CD14-positive monocyte (primary cell): Measurements from ENCODE around the gene MAP2K5. TPM values are rescaled to one million over a fixed set of nuclear protein-coding genes. Genes with fewer than 3 reads are reported as not detected.

Experiments
- DNase-seq, 3 donors: peaks; one replicate each; pipeline ENCODE4 v3.0.0-alpha.2; 2011 to 2022
- H2AFZ ChIP-seq: 2 replicates; pipeline ENCODE4 v1.6.0; 2012; ENCODE audit warnings: mild to moderate bottlenecking, low read depth, low read length, inconsistent platforms; ENCODE audit not compliant: insufficient read depth, poor library complexity, severe bottlenecking
- H3K27ac ChIP-seq, 2 donors: 1 replicate in 1 of 2; 2 replicates in 1 of 2; pipeline ENCODE4 v1.5.1; 2012 to 2013; ENCODE audit warnings: low read length in 2 of 2, control low read depth in 1 of 2, inconsistent platforms in 1 of 2, low read depth in 1 of 2, mild to moderate bottlenecking in 1 of 2
- H3K27me3 ChIP-seq, 2 donors: one replicate each; pipeline versions ENCODE4 v1.6.0 to v1.6.1; 2011 to 2013; ENCODE audit warnings: low read length in 2 of 2; ENCODE audit not compliant: control insufficient read depth in 2 of 2, insufficient read depth in 2 of 2
- H3K36me3 ChIP-seq, 2 donors: replicated peaks in 1 of 2; 1 replicate in 1 of 2; 2 replicates in 1 of 2; pipeline versions ENCODE4 v1.5.1 to v1.6.1; 2012 to 2013; ENCODE audit warnings: low read length in 2 of 2, control low read depth in 1 of 2, inconsistent platforms in 1 of 2, mild to moderate bottlenecking in 1 of 2; ENCODE audit not compliant: insufficient read depth in 2 of 2, control insufficient read depth in 1 of 2
- H3K4me1 ChIP-seq, 2 donors: 1 replicate in 1 of 2; 2 replicates in 1 of 2; pipeline versions ENCODE4 v1.5.1 to v1.6.1; 2012 to 2013; ENCODE audit warnings: low read length in 2 of 2, control low read depth in 1 of 2, inconsistent platforms in 1 of 2, mild to moderate bottlenecking in 1 of 2, moderate library complexity in 1 of 2; ENCODE audit not compliant: insufficient read depth in 2 of 2, control insufficient read depth in 1 of 2
- H3K4me2 ChIP-seq: replicated peaks from 2 replicates; pipeline ENCODE3; 2012; ENCODE audit warnings: low read length, moderate library complexity, mild to moderate bottlenecking; ENCODE audit not compliant: poor library complexity, severe bottlenecking; ENCODE audit errors: extremely low read depth
- H3K4me3 ChIP-seq, 3 experiments: fragments of 200-600 bp in 1 of 3; sonication (generic) in 1 of 3; replicated peaks in 1 of 3; 1 replicate in 2 of 3; 2 replicates in 1 of 3; pipeline ENCODE4 v1.5.1; 2011 to 2013; ENCODE audit warnings: low read length in 3 of 3, mild to moderate bottlenecking in 3 of 3, control low read depth in 2 of 3, low read depth in 2 of 3, inconsistent platforms in 1 of 3, moderate library complexity in 1 of 3
- H3K79me2 ChIP-seq: 2 replicates; pipeline ENCODE4 v1.6.0; 2012; ENCODE audit warnings: mild to moderate bottlenecking, control low read depth, inconsistent platforms, low read length, moderate library complexity; ENCODE audit not compliant: insufficient read depth
- H3K9ac ChIP-seq: 2 replicates; pipeline ENCODE4 v1.6.0; 2017; ENCODE audit warnings: low read length, mild to moderate bottlenecking; ENCODE audit not compliant: insufficient read depth, poor library complexity, severe bottlenecking
- H3K9me3 ChIP-seq, 2 donors: replicated peaks in 1 of 2; 1 replicate in 1 of 2; 2 replicates in 1 of 2; pipeline versions ENCODE4 v1.5.1 to v1.6.1; 2012 to 2013; ENCODE audit warnings: low read length in 2 of 2, control low read depth in 1 of 2; ENCODE audit not compliant: control insufficient read depth in 1 of 2, insufficient read depth in 1 of 2
- H4K20me1 ChIP-seq: 2 replicates; pipeline ENCODE4 v1.6.0; 2012; ENCODE audit warnings: mild to moderate bottlenecking, low read length, control low read depth, moderate library complexity; ENCODE audit not compliant: insufficient read depth
- H3K27ac Mint-ChIP-seq, 7 donors: one replicate each; pipeline ENCODE4 v1.8.0; 2020; ENCODE audit warnings: mild to moderate bottlenecking in 7 of 7, mixed read lengths in 7 of 7, moderate library complexity in 6 of 7, inconsistent platforms in 2 of 7
- H3K27me3 Mint-ChIP-seq, 3 donors: one replicate each; pipeline ENCODE4 v1.8.0; 2021 to 2022; ENCODE audit warnings: low read depth in 3 of 3, mild to moderate bottlenecking in 3 of 3, mixed read lengths in 3 of 3, moderate library complexity in 3 of 3, inconsistent platforms in 1 of 3
- H3K36me3 Mint-ChIP-seq, 2 donors: one replicate each; pipeline ENCODE4 v1.8.0; 2020; ENCODE audit warnings: mixed read lengths in 2 of 2, inconsistent platforms in 1 of 2, mild to moderate bottlenecking in 1 of 2
- H3K4me1 Mint-ChIP-seq: one replicate; pipeline ENCODE4 v1.8.0; 2020; ENCODE audit warnings: mild to moderate bottlenecking, mixed read lengths
- H3K4me3 Mint-ChIP-seq, 2 donors: one replicate each; pipeline ENCODE4 v1.8.0; 2020; ENCODE audit warnings: mild to moderate bottlenecking in 2 of 2, mixed read lengths in 2 of 2, moderate library complexity in 1 of 2
- H3K9me3 Mint-ChIP-seq, 7 donors: one replicate each; pipeline ENCODE4 v1.8.0; 2020 to 2022; ENCODE audit warnings: mixed read lengths in 7 of 7, mild to moderate bottlenecking in 6 of 7, moderate library complexity in 6 of 7, inconsistent platforms in 2 of 7
- CTCF ChIP-seq: fragments of 200-600 bp; IDR thresholded peaks from one replicate; pipeline ENCODE4 v1.8.0; 2022; ENCODE audit warnings: antibody characterized with exemption, mild to moderate bottlenecking
- WGBS: methylation state at CpG from one replicate; pipeline ENCODE4 v1.1.5; 2013; ENCODE audit warnings: missing lambda C conversion rate; ENCODE audit not compliant: insufficient coverage; 5-methylcytosine and 5-hydroxymethylcytosine counted together
- intact Hi-C, 2 donors: fragments of 100-400 bp; cut with micrococcal nuclease; formaldehyde crosslinking; loops; one replicate each; pipeline versions ENCODE4 v1.15.0 to v1.15.1; 2023
- polyA plus RNA-seq, 3 donors: library from polyadenylated mRNA; depleted of rRNA in 1 of 3; unstranded in 2 of 3; stranded (reverse) in 1 of 3; fragments of 300-500 nt in 2 of 3; fragments of >200 nt in 1 of 3; fragmentation: Illumina TruSeq in 2 of 3; gene quantifications; 1 replicate in 2 of 3; 2 replicates in 1 of 3; pipeline ENCODE4 v1.2.3, GENCODE V29; 2012 to 2021

MAP2K5 gene
- polyA plus RNA-seq, 3 donors: 10.2 to 11.3 (median 10.6) TPM

GRCh38 chr15:67732164-67732563, 189.7 kb downstream of the MAP2K5 start:
- Histone ChIP-seq H3K36me3 (no peaks in the 10 kb centered on the region), H3K9me3 (no peaks in the 10 kb centered on the region), H3K9ac (no peak overlapping the region), H4K20me1 (no peaks in the 10 kb centered on the region), H3K27me3 (no peaks in the 10 kb centered on the region), H3K79me2 (no peaks in the 10 kb centered on the region), H2AFZ (no peak overlapping the region), H3K27ac (no peak overlapping the region), H3K4me1 (peaks cover 15 to 20% of the 10 kb centered on the region in 2 donors), H3K4me2 (no peak overlapping the region), H3K4me3 (no peak overlapping the region)
- Mint-ChIP-seq H3K9me3 (no peaks in the 10 kb centered on the region), H3K36me3 (peaks cover 4 to 6% of the 10 kb centered on the region in 2 donors), H3K4me3 (no peak overlapping the region), H3K4me1 (peaks cover 24% of the 10 kb centered on the region), H3K27ac (no peak overlapping the region), H3K27me3 (no peaks in the 10 kb centered on the region)
- intact Hi-C loops: no loop called here
- DNase-seq: no peak
- no peak for TF ChIP-seq CTCF

GRCh38 chr15:67732671-67733374, 190.3 kb downstream of the MAP2K5 start:
- no peak for DNase-seq
- H3K4me3 ChIP-seq: no peak overlapping the region
- H3K4me3 Mint-ChIP-seq: no peak overlapping the region
- no peaks in the 10 kb centered on the region for H4K20me1 ChIP-seq
- peaks cover 4 to 6% of the 10 kb centered on the region in 2 donors for H3K36me3 Mint-ChIP-seq
- 100% methylated on average over 5 of the region's 14 CpGs for WGBS
- H3K27ac Mint-ChIP-seq: no peak overlapping the region
- H3K4me2 ChIP-seq: no peak overlapping the region
- H3K27me3 Mint-ChIP-seq: no peaks in the 10 kb centered on the region
- no peak for TF ChIP-seq CTCF
- no peaks in the 10 kb centered on the region for H3K79me2 ChIP-seq
- no peaks in the 10 kb centered on the region for H3K36me3 ChIP-seq
- H3K9me3 Mint-ChIP-seq: no peaks in the 10 kb centered on the region
- H3K9me3 ChIP-seq: no peaks in the 10 kb centered on the region
- H3K4me1 Mint-ChIP-seq: peaks cover 24% of the 10 kb centered on the region
- no peaks in the 10 kb centered on the region for H3K27me3 ChIP-seq
- H3K9ac ChIP-seq: no peak overlapping the region
- peaks cover 15 to 20% of the 10 kb centered on the region in 2 donors for H3K4me1 ChIP-seq
- no peak overlapping the region for H2AFZ ChIP-seq
- intact Hi-C loops: no loop called here
- H3K27ac ChIP-seq: no peak overlapping the region
